HL-60 (cell line): ENCODE data around the gene USP32.

ENCODE experiments used
- DNase-seq, 2 experiments: peaks; one replicate each; pipeline ENCODE4 v3.0.0-alpha.2; 2010 to 2020; ENCODE audit warnings: low read depth in 1 of 2, low spot score in 1 of 2
- H3K27ac ChIP-seq: fragments of 250-450 bp; sonication (Bioruptor Pico); replicated peaks from 2 replicates; pipeline ENCODE4 v1.5.1; 2020; ENCODE audit warnings: mild to moderate bottlenecking, moderate library complexity
- H3K27me3 ChIP-seq: fragments of 250-450 bp; sonication (Bioruptor Pico); 2 replicates; pipeline ENCODE4 v1.5.1; 2021; ENCODE audit warnings: mild to moderate bottlenecking, moderate library complexity; ENCODE audit not compliant: insufficient read depth, poor library complexity, severe bottlenecking
- H3K4me3 ChIP-seq: replicated peaks from 2 replicates; pipeline ENCODE4 v1.5.1; 2011; ENCODE audit warnings: mild to moderate bottlenecking, control low read depth, low read length; ENCODE audit not compliant: insufficient read depth
- GABPA ChIP-seq: IDR thresholded peaks from 2 replicates; pipeline ENCODE4 v1.6.1; 2012; ENCODE audit warnings: low read depth
- POLR2AphosphoS5 ChIP-seq: IDR thresholded peaks from 2 replicates; pipeline ENCODE4 v1.6.1; 2012; ENCODE audit warnings: low read depth
- SPI1 ChIP-seq: IDR thresholded peaks from 2 replicates; pipeline ENCODE4 v1.6.1; 2012; ENCODE audit warnings: low read depth, mild to moderate bottlenecking, borderline replicate concordance
- long read RNA-seq: library from polyadenylated mRNA; unstranded; transcript quantifications from one replicate; pipeline ENCODE4 v2.0.0, GENCODE V29; 2020
- TF ChIP-seq, protein P1 (sequence below): IDR thresholded peaks from one replicate; pipeline ENCODE4 v1.5.1; 2011; ENCODE audit warnings: low read length, control low read depth, inconsistent platforms; ENCODE audit not compliant: insufficient read depth
- TF ChIP-seq, protein P2 (sequence below): IDR thresholded peaks from 2 replicates; pipeline ENCODE4 v1.6.1; 2012; ENCODE audit warnings: low read depth; ENCODE audit not compliant: insufficient replicate concordance

USP32 gene, protein sequence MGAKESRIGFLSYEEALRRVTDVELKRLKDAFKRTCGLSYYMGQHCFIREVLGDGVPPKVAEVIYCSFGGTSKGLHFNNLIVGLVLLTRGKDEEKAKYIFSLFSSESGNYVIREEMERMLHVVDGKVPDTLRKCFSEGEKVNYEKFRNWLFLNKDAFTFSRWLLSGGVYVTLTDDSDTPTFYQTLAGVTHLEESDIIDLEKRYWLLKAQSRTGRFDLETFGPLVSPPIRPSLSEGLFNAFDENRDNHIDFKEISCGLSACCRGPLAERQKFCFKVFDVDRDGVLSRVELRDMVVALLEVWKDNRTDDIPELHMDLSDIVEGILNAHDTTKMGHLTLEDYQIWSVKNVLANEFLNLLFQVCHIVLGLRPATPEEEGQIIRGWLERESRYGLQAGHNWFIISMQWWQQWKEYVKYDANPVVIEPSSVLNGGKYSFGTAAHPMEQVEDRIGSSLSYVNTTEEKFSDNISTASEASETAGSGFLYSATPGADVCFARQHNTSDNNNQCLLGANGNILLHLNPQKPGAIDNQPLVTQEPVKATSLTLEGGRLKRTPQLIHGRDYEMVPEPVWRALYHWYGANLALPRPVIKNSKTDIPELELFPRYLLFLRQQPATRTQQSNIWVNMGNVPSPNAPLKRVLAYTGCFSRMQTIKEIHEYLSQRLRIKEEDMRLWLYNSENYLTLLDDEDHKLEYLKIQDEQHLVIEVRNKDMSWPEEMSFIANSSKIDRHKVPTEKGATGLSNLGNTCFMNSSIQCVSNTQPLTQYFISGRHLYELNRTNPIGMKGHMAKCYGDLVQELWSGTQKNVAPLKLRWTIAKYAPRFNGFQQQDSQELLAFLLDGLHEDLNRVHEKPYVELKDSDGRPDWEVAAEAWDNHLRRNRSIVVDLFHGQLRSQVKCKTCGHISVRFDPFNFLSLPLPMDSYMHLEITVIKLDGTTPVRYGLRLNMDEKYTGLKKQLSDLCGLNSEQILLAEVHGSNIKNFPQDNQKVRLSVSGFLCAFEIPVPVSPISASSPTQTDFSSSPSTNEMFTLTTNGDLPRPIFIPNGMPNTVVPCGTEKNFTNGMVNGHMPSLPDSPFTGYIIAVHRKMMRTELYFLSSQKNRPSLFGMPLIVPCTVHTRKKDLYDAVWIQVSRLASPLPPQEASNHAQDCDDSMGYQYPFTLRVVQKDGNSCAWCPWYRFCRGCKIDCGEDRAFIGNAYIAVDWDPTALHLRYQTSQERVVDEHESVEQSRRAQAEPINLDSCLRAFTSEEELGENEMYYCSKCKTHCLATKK (N-terminal part only)
- long read RNA-seq, full-length matches to known transcripts: 1 of 25 reads
- long read RNA-seq, partial matches to known transcripts: 22 of 25 reads
- long read RNA-seq, other reads (novel, unspliced or antisense): 2 of 25 reads

DNA sequence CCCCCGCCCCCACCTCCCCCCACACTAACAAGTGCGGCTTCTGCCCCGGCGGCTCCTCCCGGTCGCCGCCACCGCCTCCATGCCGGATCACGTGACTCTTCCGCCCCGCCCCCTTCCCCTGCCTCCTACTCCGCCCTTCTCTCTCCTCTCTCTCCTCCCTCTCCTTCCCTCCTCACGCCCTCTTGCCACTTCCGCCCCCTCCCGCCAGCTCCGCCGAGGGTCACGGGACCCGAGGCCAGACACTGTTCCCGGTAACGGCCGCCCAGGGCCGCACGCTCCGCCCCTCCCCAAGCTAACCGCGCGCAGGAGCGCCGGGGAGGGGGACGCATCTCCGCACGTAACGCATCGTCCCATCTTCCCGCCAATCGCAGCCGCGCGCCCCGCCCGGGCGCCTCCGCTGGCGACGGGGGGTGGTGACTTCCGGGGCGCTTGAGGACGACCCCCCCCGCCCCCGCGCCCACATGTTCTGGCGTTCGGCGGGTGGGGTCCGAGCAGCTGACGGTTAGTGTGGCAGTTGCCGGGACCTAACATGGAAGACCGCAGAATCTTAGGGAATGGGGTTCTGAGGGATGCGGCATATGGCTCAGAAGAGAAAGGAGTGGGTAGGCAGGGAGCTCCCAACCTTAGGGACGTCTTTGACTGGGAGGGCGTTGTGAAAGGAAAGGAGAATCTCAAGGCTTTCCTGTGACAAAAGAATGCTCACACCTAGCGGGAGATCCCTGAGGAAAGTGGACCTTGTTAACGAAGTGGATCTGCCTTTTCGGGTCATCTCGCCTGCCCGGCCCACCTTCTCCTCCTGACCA is at the start of gene USP32:
TSS of gene USP32 (minus strand) at position 92 of the 803 bp plus-strand sequence. CDS start 194 bp downstream, outside the sequence.
- H3K27me3 ChIP-seq: no peaks in the 10 kb centered on the region
- TF ChIP-seq, protein P1, sequence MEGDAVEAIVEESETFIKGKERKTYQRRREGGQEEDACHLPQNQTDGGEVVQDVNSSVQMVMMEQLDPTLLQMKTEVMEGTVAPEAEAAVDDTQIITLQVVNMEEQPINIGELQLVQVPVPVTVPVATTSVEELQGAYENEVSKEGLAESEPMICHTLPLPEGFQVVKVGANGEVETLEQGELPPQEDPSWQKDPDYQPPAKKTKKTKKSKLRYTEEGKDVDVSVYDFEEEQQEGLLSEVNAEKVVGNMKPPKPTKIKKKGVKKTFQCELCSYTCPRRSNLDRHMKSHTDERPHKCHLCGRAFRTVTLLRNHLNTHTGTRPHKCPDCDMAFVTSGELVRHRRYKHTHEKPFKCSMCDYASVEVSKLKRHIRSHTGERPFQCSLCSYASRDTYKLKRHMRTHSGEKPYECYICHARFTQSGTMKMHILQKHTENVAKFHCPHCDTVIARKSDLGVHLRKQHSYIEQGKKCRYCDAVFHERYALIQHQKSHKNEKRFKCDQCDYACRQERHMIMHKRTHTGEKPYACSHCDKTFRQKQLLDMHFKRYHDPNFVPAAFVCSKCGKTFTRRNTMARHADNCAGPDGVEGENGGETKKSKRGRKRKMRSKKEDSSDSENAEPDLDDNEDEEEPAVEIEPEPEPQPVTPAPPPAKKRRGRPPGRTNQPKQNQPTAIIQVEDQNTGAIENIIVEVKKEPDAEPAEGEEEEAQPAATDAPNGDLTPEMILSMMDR: no peak
- peak; percentile 93 for TF ChIP-seq POLR2AphosphoS5
- TF ChIP-seq GABPA: peak; percentile 67
- TF ChIP-seq SPI1: peak; percentile 80
- TF ChIP-seq, protein P2, sequence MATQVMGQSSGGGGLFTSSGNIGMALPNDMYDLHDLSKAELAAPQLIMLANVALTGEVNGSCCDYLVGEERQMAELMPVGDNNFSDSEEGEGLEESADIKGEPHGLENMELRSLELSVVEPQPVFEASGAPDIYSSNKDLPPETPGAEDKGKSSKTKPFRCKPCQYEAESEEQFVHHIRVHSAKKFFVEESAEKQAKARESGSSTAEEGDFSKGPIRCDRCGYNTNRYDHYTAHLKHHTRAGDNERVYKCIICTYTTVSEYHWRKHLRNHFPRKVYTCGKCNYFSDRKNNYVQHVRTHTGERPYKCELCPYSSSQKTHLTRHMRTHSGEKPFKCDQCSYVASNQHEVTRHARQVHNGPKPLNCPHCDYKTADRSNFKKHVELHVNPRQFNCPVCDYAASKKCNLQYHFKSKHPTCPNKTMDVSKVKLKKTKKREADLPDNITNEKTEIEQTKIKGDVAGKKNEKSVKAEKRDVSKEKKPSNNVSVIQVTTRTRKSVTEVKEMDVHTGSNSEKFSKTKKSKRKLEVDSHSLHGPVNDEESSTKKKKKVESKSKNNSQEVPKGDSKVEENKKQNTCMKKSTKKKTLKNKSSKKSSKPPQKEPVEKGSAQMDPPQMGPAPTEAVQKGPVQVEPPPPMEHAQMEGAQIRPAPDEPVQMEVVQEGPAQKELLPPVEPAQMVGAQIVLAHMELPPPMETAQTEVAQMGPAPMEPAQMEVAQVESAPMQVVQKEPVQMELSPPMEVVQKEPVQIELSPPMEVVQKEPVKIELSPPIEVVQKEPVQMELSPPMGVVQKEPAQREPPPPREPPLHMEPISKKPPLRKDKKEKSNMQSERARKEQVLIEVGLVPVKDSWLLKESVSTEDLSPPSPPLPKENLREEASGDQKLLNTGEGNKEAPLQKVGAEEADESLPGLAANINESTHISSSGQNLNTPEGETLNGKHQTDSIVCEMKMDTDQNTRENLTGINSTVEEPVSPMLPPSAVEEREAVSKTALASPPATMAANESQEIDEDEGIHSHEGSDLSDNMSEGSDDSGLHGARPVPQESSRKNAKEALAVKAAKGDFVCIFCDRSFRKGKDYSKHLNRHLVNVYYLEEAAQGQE: peak; percentile 50
- H3K27ac ChIP-seq: peak within 1 kb of the TSS; percentile 97
- peak; percentile 96 to 99 for DNase-seq
- H3K4me3 ChIP-seq: peak within 1 kb of the TSS; percentile 88

DNA sequence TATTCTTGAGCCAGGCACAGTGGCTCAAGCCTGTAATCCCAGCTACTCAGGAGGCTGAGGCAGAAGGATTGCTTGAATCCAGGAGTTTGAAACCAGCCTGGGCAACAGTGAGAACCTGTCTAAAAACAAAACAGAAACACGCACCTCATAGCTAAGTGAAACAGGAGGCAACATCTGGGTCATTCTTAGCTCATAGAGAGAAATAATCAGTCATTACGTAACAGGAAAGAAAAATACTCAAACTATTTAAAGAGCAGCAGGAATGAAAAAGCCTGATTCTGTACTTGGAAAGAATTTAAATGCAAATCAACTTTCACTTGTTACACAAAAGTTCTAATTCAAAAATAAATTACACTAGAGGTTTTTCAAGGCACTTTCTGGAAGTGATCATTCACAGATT is 47.6 kb upstream of the USP32 start:
- no peaks in the 10 kb centered on the region for H3K27me3 ChIP-seq
- no peak for TF ChIP-seq SPI1
- TF ChIP-seq, protein P1: no peak
- no peak for TF ChIP-seq GABPA
- TF ChIP-seq POLR2AphosphoS5: no peak
- TF ChIP-seq, protein P2: no peak
- H3K4me3 ChIP-seq: no peak overlapping the region
- no peak for DNase-seq
- no peak overlapping the region for H3K27ac ChIP-seq

DNA sequence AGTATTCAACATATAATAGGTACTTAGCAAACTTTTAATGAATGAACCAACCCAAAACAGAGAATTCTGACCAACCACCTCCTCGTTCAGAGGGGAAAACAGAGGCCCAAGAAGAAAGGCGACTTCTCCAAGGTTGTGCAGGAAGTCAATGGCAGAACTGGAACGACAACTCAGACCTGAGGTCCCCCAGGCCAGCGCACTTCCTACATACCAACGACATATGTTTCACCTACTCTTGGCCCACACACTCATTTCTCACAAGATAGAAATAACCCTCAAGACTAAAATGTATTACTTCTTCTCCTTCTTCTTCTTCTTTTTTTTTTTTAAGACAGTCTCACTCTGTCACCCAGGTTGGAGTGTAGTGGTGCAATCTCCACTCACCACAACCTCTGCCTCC is 44.7 kb upstream of the USP32 start:
- Histone ChIP-seq H3K4me3 (no peak overlapping the region), H3K27me3 (no peaks in the 10 kb centered on the region), H3K27ac (no peak overlapping the region)
- TF ChIP-seq SPI1 (0 out of 2 replicates have a peak, but pooled peaks have one; percentile 6), POLR2AphosphoS5 (no peak)
- peak in 1 of 2 experiments; percentile 41 for DNase-seq
